ENCODE data around the gene CHMP3.

DNA sequence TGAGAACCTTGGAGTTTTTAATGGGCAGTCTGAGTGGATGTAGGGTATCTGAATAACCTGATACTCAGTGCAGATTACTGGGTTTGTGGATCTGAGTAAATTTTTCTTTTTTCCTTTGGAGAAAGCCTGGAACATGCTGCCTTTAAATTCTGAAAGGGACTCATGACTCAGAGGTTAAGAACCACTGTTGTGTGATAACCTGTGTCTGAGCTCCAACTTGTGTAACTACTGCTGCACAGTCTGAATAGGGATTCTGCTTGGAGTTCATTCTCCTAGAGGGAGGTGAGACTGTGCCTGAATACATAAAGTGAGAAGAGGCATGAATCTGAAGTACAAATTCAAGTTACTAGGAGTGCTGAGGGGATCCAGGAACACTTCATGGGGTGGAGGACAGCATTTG is 85.9 kb downstream of the CHMP3 start:
- TF ChIP-seq, protein P1, sequence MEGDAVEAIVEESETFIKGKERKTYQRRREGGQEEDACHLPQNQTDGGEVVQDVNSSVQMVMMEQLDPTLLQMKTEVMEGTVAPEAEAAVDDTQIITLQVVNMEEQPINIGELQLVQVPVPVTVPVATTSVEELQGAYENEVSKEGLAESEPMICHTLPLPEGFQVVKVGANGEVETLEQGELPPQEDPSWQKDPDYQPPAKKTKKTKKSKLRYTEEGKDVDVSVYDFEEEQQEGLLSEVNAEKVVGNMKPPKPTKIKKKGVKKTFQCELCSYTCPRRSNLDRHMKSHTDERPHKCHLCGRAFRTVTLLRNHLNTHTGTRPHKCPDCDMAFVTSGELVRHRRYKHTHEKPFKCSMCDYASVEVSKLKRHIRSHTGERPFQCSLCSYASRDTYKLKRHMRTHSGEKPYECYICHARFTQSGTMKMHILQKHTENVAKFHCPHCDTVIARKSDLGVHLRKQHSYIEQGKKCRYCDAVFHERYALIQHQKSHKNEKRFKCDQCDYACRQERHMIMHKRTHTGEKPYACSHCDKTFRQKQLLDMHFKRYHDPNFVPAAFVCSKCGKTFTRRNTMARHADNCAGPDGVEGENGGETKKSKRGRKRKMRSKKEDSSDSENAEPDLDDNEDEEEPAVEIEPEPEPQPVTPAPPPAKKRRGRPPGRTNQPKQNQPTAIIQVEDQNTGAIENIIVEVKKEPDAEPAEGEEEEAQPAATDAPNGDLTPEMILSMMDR (conservative IDR thresholded peaks at IDR 0.05; ENCODE audit: low read length), result no peak
- TF ChIP-seq EZH2phosphoT487 (IDR thresholded peaks at IDR 0.05; ENCODE audit: borderline replicate concordance, low read depth, low read length), result no peak

Data from OCI-LY7 (cell line).